ENCODE results near the gene SSBP3.

GRCh38 chr1:54257876-54258275, 148.3 kb downstream of the SSBP3 start:
- TF ChIP-seq CTCF (IDR thresholded peaks at IDR 0.05) (no peak), POLR2A (IDR thresholded peaks at IDR 0.05) (no peak), POLR2AphosphoS5 (IDR thresholded peaks at IDR 0.05; ENCODE audit: insufficient read depth in 1 of 2, low read depth in 1 of 2) (no peak)
